ENCODE measurements around the gene TEX52.

TEX52 gene

DNA sequence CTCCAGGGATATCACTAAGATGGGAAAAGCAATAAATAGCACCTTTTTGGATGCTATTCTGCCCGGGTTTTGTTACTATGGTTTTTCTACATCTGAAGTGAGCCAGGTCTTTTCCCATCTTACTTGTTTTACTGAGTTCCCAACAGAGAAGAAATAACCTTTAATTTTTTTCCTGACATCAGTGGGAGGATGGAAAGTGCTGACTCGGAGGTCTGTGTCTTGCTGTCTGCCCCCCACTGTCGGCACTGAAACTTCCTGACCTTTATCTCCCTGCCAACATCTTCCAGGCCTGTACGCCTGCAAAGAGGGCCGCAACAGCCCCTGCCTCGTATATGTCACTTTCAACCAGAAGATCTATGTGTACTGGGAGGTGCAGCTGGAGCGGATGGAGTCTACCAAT, 33.4 kb downstream of the TEX52 start:
- no CpG with 5 or more reads among the region's 7 CpGs for WGBS, 2 donors (ENCODE audit: extremely low coverage in 2 of 2, insufficient read length in 2 of 2, insufficient replicate concordance in 1 of 2)
- H3K9ac ChIP-seq (ENCODE audit: low read depth, low read length, poor library complexity): no peak overlapping the region

DNA sequence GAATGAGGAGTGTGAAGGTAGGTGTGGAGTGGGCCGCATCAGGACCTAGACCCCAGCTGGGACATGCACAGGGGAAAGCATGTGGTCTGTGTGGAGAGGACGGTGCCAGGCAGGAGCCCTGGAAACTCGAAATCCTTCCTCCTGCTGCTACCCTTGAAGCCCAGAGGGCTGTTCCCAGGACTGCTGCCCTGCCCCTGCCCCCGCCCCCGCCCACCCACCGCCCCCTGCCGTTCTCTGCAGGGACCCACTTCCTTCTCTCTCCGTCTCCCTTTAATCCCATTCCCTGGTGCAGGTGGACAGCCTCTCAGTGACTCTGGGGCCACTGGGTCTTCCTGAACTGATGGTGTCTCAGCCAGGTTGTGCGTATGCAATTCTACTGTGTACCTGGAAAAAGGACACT, 36.4 kb downstream of the TEX52 start:
- no CpG with 5 or more reads among the region's 9 CpGs for WGBS, 2 donors (ENCODE audit: extremely low coverage in 2 of 2, insufficient read length in 2 of 2, insufficient replicate concordance in 1 of 2)
- no peak overlapping the region for H3K18ac ChIP-seq (ENCODE audit: low read length)
- no peak overlapping the region for H3K4me2 ChIP-seq (ENCODE audit: insufficient read depth, low read length, poor library complexity, severe bottlenecking)
- no peak overlapping the region for H2BK12ac ChIP-seq (ENCODE audit: low read length)
- no peak overlapping the region for H2BK5ac ChIP-seq (ENCODE audit: low read length)
- H3K9me3 ChIP-seq (replicated peaks in 1 of 2; ENCODE audit: control insufficient read depth in 2 of 2, insufficient read depth in 1 of 2, low read depth in 1 of 2, low read length in 2 of 2): no peaks in the 10 kb centered on the region
- H3K4ac ChIP-seq (ENCODE audit: low read length): no peak overlapping the region
- H3K14ac ChIP-seq (ENCODE audit: low read length): no peak overlapping the region
- peaks cover 38 to 79% of the 10 kb centered on the region in 2 donors for H3K36me3 ChIP-seq (replicated peaks in 1 of 2; ENCODE audit: control insufficient read depth in 2 of 2, insufficient read depth in 2 of 2, low read length in 2 of 2)
- no peak overlapping the region for H2BK120ac ChIP-seq (ENCODE audit: low read depth, low read length)
- no peaks in the 10 kb centered on the region for H3K79me1 ChIP-seq (ENCODE audit: low read depth, low read length)
- no peak overlapping the region for H2AK5ac ChIP-seq (ENCODE audit: low read depth, low read length)
- no peak overlapping the region for H4K91ac ChIP-seq (ENCODE audit: low read depth, low read length, poor library complexity)
- H3K27ac ChIP-seq (replicated peaks; ENCODE audit: low read length): no peak overlapping the region
- no peak overlapping the region for H2BK15ac ChIP-seq (ENCODE audit: low read length)
- no peak overlapping the region for H3K4me3 ChIP-seq (ENCODE audit: low read length in 2 of 2)
- H3K4me1 ChIP-seq (ENCODE audit: control insufficient read depth in 2 of 2, insufficient read depth in 1 of 2, low read depth in 1 of 2, low read length in 2 of 2): peaks cover 10 to 13% of the 10 kb centered on the region in 2 donors
- H2AFZ ChIP-seq (ENCODE audit: low read length): no peak overlapping the region
- H3K9ac ChIP-seq (ENCODE audit: low read depth, low read length, poor library complexity): no peak overlapping the region
- H3K27me3 ChIP-seq (ENCODE audit: control insufficient read depth in 3 of 3, insufficient read depth in 3 of 3, low read depth in 1 of 3, low read length in 3 of 3): no peaks in the 10 kb centered on the region
- no peak overlapping the region for H3K23ac ChIP-seq (ENCODE audit: low read depth, low read length, poor library complexity)
- no peak for DNase-seq (ENCODE audit: low spot score)
- H4K8ac ChIP-seq (ENCODE audit: low read depth, low read length): no peak overlapping the region

More for the DNA sequence above, 33.4 kb downstream of the TEX52 start:
- Histone ChIP-seq H2BK120ac (ENCODE audit: low read depth, low read length) (no peak overlapping the region), H2BK15ac (ENCODE audit: low read length) (no peak overlapping the region), H3K27me3 (ENCODE audit: control insufficient read depth in 3 of 3, insufficient read depth in 3 of 3, low read depth in 1 of 3, low read length in 3 of 3) (no peaks in the 10 kb centered on the region), H3K4me3 (ENCODE audit: low read length in 2 of 2) (no peak overlapping the region), H2BK5ac (ENCODE audit: low read length) (no peak overlapping the region), H3K4ac (ENCODE audit: low read length) (no peak overlapping the region), H3K14ac (ENCODE audit: low read length) (no peak overlapping the region), H3K9me3 (replicated peaks in 1 of 2; ENCODE audit: control insufficient read depth in 2 of 2, insufficient read depth in 1 of 2, low read depth in 1 of 2, low read length in 2 of 2) (no peaks in the 10 kb centered on the region), H3K36me3 (replicated peaks in 1 of 2; ENCODE audit: control insufficient read depth in 2 of 2, insufficient read depth in 2 of 2, low read length in 2 of 2) (peaks cover 31 to 82% of the 10 kb centered on the region in 2 donors), H3K79me1 (ENCODE audit: low read depth, low read length) (no peaks in the 10 kb centered on the region), H2AFZ (ENCODE audit: low read length) (no peak overlapping the region), H3K4me1 (ENCODE audit: control insufficient read depth in 2 of 2, insufficient read depth in 1 of 2, low read depth in 1 of 2, low read length in 2 of 2) (peaks cover 24 to 25% of the 10 kb centered on the region in 2 donors), H3K27ac (replicated peaks; ENCODE audit: low read length) (no peak overlapping the region), H4K8ac (ENCODE audit: low read depth, low read length) (no peak overlapping the region), H3K18ac (ENCODE audit: low read length) (no peak overlapping the region), H2AK5ac (ENCODE audit: low read depth, low read length) (no peak overlapping the region), H2BK12ac (ENCODE audit: low read length) (no peak overlapping the region), H3K4me2 (ENCODE audit: insufficient read depth, low read length, poor library complexity, severe bottlenecking) (no peak overlapping the region), H4K91ac (ENCODE audit: low read depth, low read length, poor library complexity) (no peak overlapping the region), H3K23ac (ENCODE audit: low read depth, low read length, poor library complexity) (no peak overlapping the region)
- DNase-seq (ENCODE audit: low spot score): no peak

DNA sequence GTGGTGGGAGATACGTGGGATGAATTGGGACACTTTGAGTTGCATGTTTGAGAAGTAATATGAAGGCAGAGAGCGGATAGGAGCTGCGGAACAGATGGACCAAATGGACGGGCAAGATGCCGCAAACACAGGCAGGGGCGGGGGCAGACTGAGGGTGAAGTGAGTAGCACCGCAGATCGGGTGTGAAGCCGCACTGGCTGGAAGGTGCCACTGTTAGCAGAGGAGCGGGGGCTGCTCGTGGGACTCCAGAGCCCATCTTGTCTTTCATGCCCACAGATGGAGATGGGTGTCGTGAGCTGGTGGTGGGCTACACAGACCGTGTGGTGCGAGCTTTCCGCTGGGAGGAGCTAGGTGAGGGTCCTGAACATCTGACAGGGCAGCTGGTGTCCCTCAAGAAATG, 37.0 kb downstream of the TEX52 start:
- Histone ChIP-seq H3K23ac (ENCODE audit: low read depth, low read length, poor library complexity) (peak overlapping the region; percentile 53), H4K8ac (ENCODE audit: low read depth, low read length) (no peak overlapping the region), H3K4me2 (ENCODE audit: insufficient read depth, low read length, poor library complexity, severe bottlenecking) (no peak overlapping the region), H2AFZ (ENCODE audit: low read length) (no peak overlapping the region), H3K18ac (ENCODE audit: low read length) (peak overlapping the region; percentile 16), H3K79me1 (ENCODE audit: low read depth, low read length) (no peaks in the 10 kb centered on the region), H3K27ac (replicated peaks; ENCODE audit: low read length) (no peak overlapping the region), H2BK12ac (ENCODE audit: low read length) (no peak overlapping the region), H4K91ac (ENCODE audit: low read depth, low read length, poor library complexity) (no peak overlapping the region), H3K9ac (ENCODE audit: low read depth, low read length, poor library complexity) (no peak overlapping the region), H2BK15ac (ENCODE audit: low read length) (no peak overlapping the region), H3K9me3 (replicated peaks in 1 of 2; ENCODE audit: control insufficient read depth in 2 of 2, insufficient read depth in 1 of 2, low read depth in 1 of 2, low read length in 2 of 2) (no peaks in the 10 kb centered on the region), H2AK5ac (ENCODE audit: low read depth, low read length) (no peak overlapping the region), H3K4me3 (ENCODE audit: low read length in 2 of 2) (no peak overlapping the region), H2BK120ac (ENCODE audit: low read depth, low read length) (no peak overlapping the region), H3K4me1 (ENCODE audit: control insufficient read depth in 2 of 2, insufficient read depth in 1 of 2, low read depth in 1 of 2, low read length in 2 of 2) (peaks cover 5 to 7% of the 10 kb centered on the region in 2 donors), H2BK5ac (ENCODE audit: low read length) (no peak overlapping the region), H3K27me3 (ENCODE audit: control insufficient read depth in 3 of 3, insufficient read depth in 3 of 3, low read depth in 1 of 3, low read length in 3 of 3) (no peaks in the 10 kb centered on the region), H3K4ac (ENCODE audit: low read length) (no peak overlapping the region), H3K14ac (ENCODE audit: low read length) (no peak overlapping the region), H3K36me3 (replicated peaks in 1 of 2; ENCODE audit: control insufficient read depth in 2 of 2, insufficient read depth in 2 of 2, low read length in 2 of 2) (peaks cover 38 to 80% of the 10 kb centered on the region in 2 donors)
- no peak for DNase-seq (ENCODE audit: low spot score)
- no CpG with 5 or more reads among the region's 15 CpGs for WGBS, 2 donors (ENCODE audit: extremely low coverage in 2 of 2, insufficient read length in 2 of 2, insufficient replicate concordance in 1 of 2)

DNA sequence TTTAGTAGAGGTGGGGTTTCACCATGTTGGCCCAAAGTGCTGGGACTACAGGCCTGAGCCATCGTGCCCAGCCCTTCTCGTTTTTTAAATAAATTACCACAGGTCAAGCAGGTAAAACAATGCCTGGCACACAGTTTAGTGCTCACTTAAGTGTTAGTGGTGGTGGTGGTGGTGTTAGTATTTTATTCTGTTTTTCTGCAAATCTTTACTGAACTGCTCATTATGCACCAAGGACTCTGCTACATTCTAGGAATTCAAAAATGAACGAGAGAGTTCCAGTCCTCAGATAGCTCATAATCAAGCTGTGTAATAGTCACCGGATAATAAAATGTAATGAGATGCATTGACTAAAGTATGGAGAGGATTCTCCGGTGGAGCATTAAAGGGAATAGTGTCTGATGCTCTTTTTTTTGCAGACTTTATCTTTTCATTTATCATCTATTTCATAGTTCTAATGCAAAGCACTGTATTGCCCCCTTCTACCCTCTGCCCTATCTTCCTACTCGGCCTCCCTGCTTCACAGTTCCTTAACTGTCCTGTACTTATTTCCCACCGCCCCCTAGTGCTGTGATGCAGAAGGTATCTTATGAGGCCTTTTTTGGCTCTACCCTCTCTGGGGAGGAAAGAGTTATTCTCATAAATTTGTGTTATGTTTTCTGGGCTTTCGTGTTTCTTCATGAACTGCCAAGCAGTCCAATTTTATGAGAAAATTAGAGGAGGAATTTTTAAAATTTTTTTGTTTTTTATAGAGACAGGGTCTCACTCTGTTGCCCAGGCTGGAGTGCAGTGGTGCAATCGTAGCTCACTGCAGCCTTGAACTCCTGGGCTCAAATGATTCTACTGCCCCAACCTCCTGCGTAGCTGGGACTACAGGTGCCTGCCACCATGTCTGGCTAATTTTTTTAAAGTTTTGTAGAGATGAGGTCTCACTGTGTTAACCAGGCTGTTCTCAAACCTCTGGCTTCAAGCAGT, 43.3 kb downstream of the TEX52 start:
- H3K9ac ChIP-seq (ENCODE audit: low read depth, low read length, poor library complexity): no peak overlapping the region
- no peak overlapping the region for H2BK15ac ChIP-seq (ENCODE audit: low read length)
- H3K27ac ChIP-seq (replicated peaks; ENCODE audit: low read length): peak overlapping the region; percentile 95
- no peak overlapping the region for H3K4ac ChIP-seq (ENCODE audit: low read length)
- H3K14ac ChIP-seq (ENCODE audit: low read length): no peak overlapping the region
- H3K9me3 ChIP-seq (replicated peaks in 1 of 2; ENCODE audit: control insufficient read depth in 2 of 2, insufficient read depth in 1 of 2, low read depth in 1 of 2, low read length in 2 of 2): no peaks in the 10 kb centered on the region
- peak overlapping the region; percentile 77 to 96 for H3K4me3 ChIP-seq (ENCODE audit: low read length in 2 of 2)
- H3K79me1 ChIP-seq (ENCODE audit: low read depth, low read length): no peaks in the 10 kb centered on the region
- H2BK120ac ChIP-seq (ENCODE audit: low read depth, low read length): no peak overlapping the region
- WGBS, 2 donors (ENCODE audit: extremely low coverage in 2 of 2, insufficient read length in 2 of 2, insufficient replicate concordance in 1 of 2): no CpG with 5 or more reads among the region's 10 CpGs
- no peaks in the 10 kb centered on the region for H3K27me3 ChIP-seq (ENCODE audit: control insufficient read depth in 3 of 3, insufficient read depth in 3 of 3, low read depth in 1 of 3, low read length in 3 of 3)
- no peak overlapping the region for H4K8ac ChIP-seq (ENCODE audit: low read depth, low read length)
- peak overlapping the region; percentile 92 for H2AFZ ChIP-seq (ENCODE audit: low read length)
- H3K4me2 ChIP-seq (ENCODE audit: insufficient read depth, low read length, poor library complexity, severe bottlenecking): peak overlapping the region; percentile 79
- H3K18ac ChIP-seq (ENCODE audit: low read length): no peak overlapping the region
- no peak overlapping the region for H2BK12ac ChIP-seq (ENCODE audit: low read length)
- H2AK5ac ChIP-seq (ENCODE audit: low read depth, low read length): no peak overlapping the region
- peaks cover 9 to 21% of the 10 kb centered on the region in 2 donors for H3K36me3 ChIP-seq (replicated peaks in 1 of 2; ENCODE audit: control insufficient read depth in 2 of 2, insufficient read depth in 2 of 2, low read length in 2 of 2)
- H3K23ac ChIP-seq (ENCODE audit: low read depth, low read length, poor library complexity): no peak overlapping the region
- H2BK5ac ChIP-seq (ENCODE audit: low read length): no peak overlapping the region
- no peak for DNase-seq (ENCODE audit: low spot score)
- H3K4me1 ChIP-seq (ENCODE audit: control insufficient read depth in 2 of 2, insufficient read depth in 1 of 2, low read depth in 1 of 2, low read length in 2 of 2): peaks cover 0 to 6% of the 10 kb centered on the region in 2 donors
- no peak overlapping the region for H4K91ac ChIP-seq (ENCODE audit: low read depth, low read length, poor library complexity)

All from neuronal stem cell (in vitro differentiated cells).